HEK293 (cell line): ENCODE results near the gene TMEM185A.

ENCODE experiments used
- CTCF ChIA-PET: fragments of 350-600 bp; formaldehyde crosslinking; extraction: SDS; loops from one replicate; lab custom pipeline; 2021; ENCODE audit warnings: antibody characterized with exemption; lab: Yijun Ruan, JAX
- POLR2A ChIA-PET: fragments of 300-600 bp; formaldehyde crosslinking; extraction: SDS; loops from one replicate; lab custom pipeline; 2020; ENCODE audit warnings: antibody characterized with exemption, inconsistent platforms; lab: Yijun Ruan, JAX
- H3K27ac ChIP-seq: fragments of 200-500 bp; sonication (Bioruptor generic); 2 replicates; pipeline ENCODE4 v1.5.1; 2014; ENCODE audit warnings: low read depth, low read length, control low read depth, inconsistent platforms; ENCODE audit errors: extremely low read depth
- H3K36me3 ChIP-seq, 2 experiments: fragments of 200-500 bp in 1 of 2; sonication (Bioruptor generic) in 1 of 2; 1 replicate in 1 of 2; 2 replicates in 1 of 2; pipeline ENCODE4 v1.5.1; 2014 to 2017; ENCODE audit warnings: inconsistent platforms in 2 of 2, low read length in 2 of 2; ENCODE audit not compliant: control insufficient read depth in 2 of 2, insufficient read depth in 1 of 2
- H3K4me1 ChIP-seq: fragments of 200-500 bp; sonication (Bioruptor generic); 2 replicates; pipeline ENCODE4 v1.5.1; 2014; ENCODE audit warnings: mild to moderate bottlenecking, low read length, inconsistent platforms; ENCODE audit not compliant: control insufficient read depth, insufficient read depth
- H3K4me3 ChIP-seq: 2 replicates; pipeline ENCODE4 v1.5.1; 2011; ENCODE audit warnings: low read depth, mild to moderate bottlenecking, control low read depth, low read length, moderate library complexity
- H3K9me3 ChIP-seq: fragments of 200-500 bp; sonication (Bioruptor generic); 2 replicates; pipeline ENCODE4 v1.5.1; 2014; ENCODE audit warnings: low read depth, low read length, inconsistent platforms; ENCODE audit not compliant: control insufficient read depth, insufficient read depth
- GLI4 ChIP-seq: fragments of 450-650 bp; formaldehyde crosslinking; IDR thresholded peaks from 2 replicates; pipeline ENCODE4 v1.5.1; 2016; ENCODE audit warnings: missing biosample characterization, missing genetic modification characterization
- GLIS2 ChIP-seq: fragments of 450-650 bp; formaldehyde crosslinking; IDR thresholded peaks from 2 replicates; pipeline ENCODE4 v1.5.1; 2016; ENCODE audit warnings: missing biosample characterization, missing genetic modification characterization
- HOXA7 ChIP-seq: sonication (generic); formaldehyde crosslinking; IDR thresholded peaks from 2 replicates; pipeline ENCODE4 v1.8.1; 2022; ENCODE audit warnings: missing genetic modification reagents, borderline replicate concordance
- KLF16 ChIP-seq: fragments of 450-650 bp; formaldehyde crosslinking; IDR thresholded peaks from 2 replicates; pipeline ENCODE4 v1.5.1; 2017; ENCODE audit warnings: missing biosample characterization, missing genetic modification characterization
- PRDM2 ChIP-seq: fragments of 450-650 bp; formaldehyde crosslinking; IDR thresholded peaks from 2 replicates; pipeline ENCODE4 v1.5.1; 2016; ENCODE audit warnings: missing biosample characterization, missing genetic modification characterization, borderline replicate concordance
- SCRT2 ChIP-seq: fragments of 450-650 bp; formaldehyde crosslinking; IDR thresholded peaks from 2 replicates; pipeline ENCODE4 v1.5.1; 2016; ENCODE audit warnings: missing biosample characterization, missing genetic modification characterization
- SETDB1 ChIP-seq: IDR thresholded peaks from one replicate; pipeline ENCODE4 v1.6.1; 2017; ENCODE audit warnings: mild to moderate bottlenecking, low read length, moderate library complexity, mixed read lengths; ENCODE audit not compliant: insufficient read length
- ZEB2 ChIP-seq: fragments of 450-650 bp; formaldehyde crosslinking; IDR thresholded peaks from 2 replicates; pipeline ENCODE4 v1.5.1; 2016; ENCODE audit warnings: missing biosample characterization, missing genetic modification characterization
- ZNF121 ChIP-seq: fragments of 450-650 bp; formaldehyde crosslinking; IDR thresholded peaks from 2 replicates; pipeline ENCODE4 v1.5.1; 2016; ENCODE audit warnings: missing biosample characterization, missing genetic modification characterization
- ZNF140 ChIP-seq: fragments of 450-650 bp; formaldehyde crosslinking; IDR thresholded peaks from 2 replicates; pipeline ENCODE4 v1.5.1; 2016; ENCODE audit warnings: missing biosample characterization, missing genetic modification characterization
- ZNF146 ChIP-seq: fragments of 450-650 bp; formaldehyde crosslinking; IDR thresholded peaks from 2 replicates; pipeline ENCODE4 v1.5.1; 2016; ENCODE audit warnings: missing biosample characterization, missing genetic modification characterization
- ZNF19 ChIP-seq: fragments of 450-650 bp; formaldehyde crosslinking; IDR thresholded peaks from 2 replicates; pipeline ENCODE4; 2016; ENCODE audit warnings: missing biosample characterization, missing genetic modification characterization, low read depth
- ZNF324 ChIP-seq: fragments of 450-650 bp; formaldehyde crosslinking; IDR thresholded peaks from 2 replicates; pipeline ENCODE4 v1.5.1; 2016; ENCODE audit warnings: missing biosample characterization, missing genetic modification characterization
- ZNF549 ChIP-seq: fragments of 450-650 bp; IDR thresholded peaks from 2 replicates; pipeline ENCODE4 v1.5.1; 2018; ENCODE audit warnings: missing biosample characterization, missing genetic modification characterization, mild to moderate bottlenecking, inconsistent platforms, moderate library complexity
- ZNF561 ChIP-seq: fragments of 450-650 bp; IDR thresholded peaks from 2 replicates; pipeline ENCODE4 v1.5.1; 2018; ENCODE audit warnings: missing biosample characterization, missing genetic modification characterization, borderline replicate concordance
- ZNF610 ChIP-seq: fragments of 450-650 bp; formaldehyde crosslinking; IDR thresholded peaks from 2 replicates; pipeline ENCODE4 v1.5.1; 2016; ENCODE audit warnings: missing biosample characterization, missing genetic modification characterization, borderline replicate concordance
- ZNF629 ChIP-seq: fragments of 450-650 bp; formaldehyde crosslinking; IDR thresholded peaks from 2 replicates; pipeline ENCODE4 v1.5.1; 2017; ENCODE audit warnings: missing biosample characterization, missing genetic modification characterization
- ZXDB ChIP-seq: fragments of 450-650 bp; formaldehyde crosslinking; IDR thresholded peaks from 2 replicates; pipeline ENCODE4 v1.5.1; 2016; ENCODE audit warnings: missing biosample characterization, missing genetic modification characterization
- TF ChIP-seq, protein P1 (sequence below): fragments of 450-650 bp; formaldehyde crosslinking; IDR thresholded peaks from 2 replicates; pipeline ENCODE4 v1.5.1; 2017; ENCODE audit warnings: missing biosample characterization, missing genetic modification characterization
- TF ChIP-seq, protein P2 (sequence below): fragments of 450-650 bp; formaldehyde crosslinking; IDR thresholded peaks from 2 replicates; pipeline ENCODE4; 2016; ENCODE audit warnings: missing biosample characterization, missing genetic modification characterization
- TF ChIP-seq, protein P3 (sequence below): fragments of 450-650 bp; formaldehyde crosslinking; IDR thresholded peaks from 2 replicates; pipeline ENCODE4 v1.5.1; 2016; ENCODE audit warnings: missing biosample characterization, missing genetic modification characterization

Gene TMEM185A

DNA sequence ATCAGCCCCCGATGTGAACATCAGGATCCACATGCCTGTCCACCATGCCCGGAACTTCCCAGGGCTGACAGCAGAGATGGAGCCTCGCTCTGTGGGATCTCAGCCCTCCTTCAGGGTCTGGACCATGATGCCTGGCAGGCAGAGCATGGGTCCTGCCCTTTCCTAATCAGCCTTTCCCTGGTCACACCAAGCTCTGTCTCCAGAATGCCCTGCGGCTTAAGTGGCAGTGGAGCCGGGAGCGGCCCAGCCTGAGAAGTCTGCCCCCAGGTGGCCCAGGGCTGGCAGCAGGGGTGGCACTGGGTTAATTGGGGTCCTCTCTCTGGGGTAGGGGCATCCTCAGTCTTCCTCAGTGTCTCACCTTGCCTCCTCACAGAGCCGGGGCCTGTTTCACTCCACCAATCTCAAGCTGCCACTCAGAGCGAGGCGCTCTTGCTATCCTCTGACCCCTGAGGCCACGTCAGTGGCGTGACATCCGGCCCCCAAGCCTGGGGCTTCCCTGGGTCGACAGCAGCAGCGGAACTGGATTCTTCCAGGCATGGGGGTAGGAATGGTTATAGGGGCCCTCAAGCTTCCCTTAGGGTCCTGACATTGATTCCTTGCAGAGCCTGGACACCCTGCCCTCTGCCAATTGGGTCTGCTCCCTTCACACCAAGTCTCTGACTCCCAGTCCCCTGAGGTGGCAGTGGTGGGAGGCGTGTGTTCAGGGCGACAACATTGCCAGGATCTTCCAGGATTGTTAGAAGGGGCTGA lies 20.8 kb upstream of the TMEM185A start:
- H3K27ac ChIP-seq, result no peak overlapping the region
- ChIA-PET POLR2A (no interaction called here), CTCF (no interaction called here)
- H3K36me3 ChIP-seq, result no peaks in the 10 kb centered on the region
- TF ChIP-seq ZNF629 (tag by site-specific recombination), result no peak
- TF ChIP-seq ZNF610 (tag by site-specific recombination), result no peak
- TF ChIP-seq ZNF121 (tag by site-specific recombination), result no peak
- TF ChIP-seq ZNF324 (tag by site-specific recombination), result no peak
- TF ChIP-seq ZXDB (tag by site-specific recombination), result no peak
- no peak for TF ChIP-seq ZEB2 (tag by site-specific recombination)
- no peak for TF ChIP-seq PRDM2 (tag by site-specific recombination)
- TF ChIP-seq GLIS2 (tag by site-specific recombination), result no peak
- TF ChIP-seq SETDB1, result no peak
- no peak for TF ChIP-seq ZNF146 (tag by site-specific recombination)
- no peaks in the 10 kb centered on the region for H3K9me3 ChIP-seq
- H3K4me1 ChIP-seq, result no peaks in the 10 kb centered on the region
- no peak overlapping the region for H3K4me3 ChIP-seq

GRCh38 chrX:149650162-149650561 lies 18.6 kb upstream of the TMEM185A start:
- Histone ChIP-seq H3K36me3 (no peaks in the 10 kb centered on the region), H3K4me1 (no peaks in the 10 kb centered on the region), H3K9me3 (no peaks in the 10 kb centered on the region), H3K4me3 (no peak overlapping the region), H3K27ac (no peak overlapping the region)
- ChIA-PET CTCF (interaction anchor here (0.7 kb wide), 1 partner anchor 137 kb away, joined by 3 read pairs; no protein-coding TSS in a partner anchor), POLR2A (no interaction called here)
- TF ChIP-seq ZNF561 (tag by site-specific recombination) (no peak), ZNF140 (no peak), ZNF549 (tag by site-specific recombination) (no peak), HOXA7 (CRISPR knock-in tag) (no peak), GLI4 (tag by site-specific recombination) (no peak), ZNF19 (tag by site-specific recombination) (no peak), SCRT2 (tag by site-specific recombination) (no peak), KLF16 (no peak)
- TF ChIP-seq, protein P1, sequence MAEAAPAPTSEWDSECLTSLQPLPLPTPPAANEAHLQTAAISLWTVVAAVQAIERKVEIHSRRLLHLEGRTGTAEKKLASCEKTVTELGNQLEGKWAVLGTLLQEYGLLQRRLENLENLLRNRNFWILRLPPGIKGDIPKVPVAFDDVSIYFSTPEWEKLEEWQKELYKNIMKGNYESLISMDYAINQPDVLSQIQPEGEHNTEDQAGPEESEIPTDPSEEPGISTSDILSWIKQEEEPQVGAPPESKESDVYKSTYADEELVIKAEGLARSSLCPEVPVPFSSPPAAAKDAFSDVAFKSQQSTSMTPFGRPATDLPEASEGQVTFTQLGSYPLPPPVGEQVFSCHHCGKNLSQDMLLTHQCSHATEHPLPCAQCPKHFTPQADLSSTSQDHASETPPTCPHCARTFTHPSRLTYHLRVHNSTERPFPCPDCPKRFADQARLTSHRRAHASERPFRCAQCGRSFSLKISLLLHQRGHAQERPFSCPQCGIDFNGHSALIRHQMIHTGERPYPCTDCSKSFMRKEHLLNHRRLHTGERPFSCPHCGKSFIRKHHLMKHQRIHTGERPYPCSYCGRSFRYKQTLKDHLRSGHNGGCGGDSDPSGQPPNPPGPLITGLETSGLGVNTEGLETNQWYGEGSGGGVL (tag by site-specific recombination), result no peak
- TF ChIP-seq, protein P2, sequence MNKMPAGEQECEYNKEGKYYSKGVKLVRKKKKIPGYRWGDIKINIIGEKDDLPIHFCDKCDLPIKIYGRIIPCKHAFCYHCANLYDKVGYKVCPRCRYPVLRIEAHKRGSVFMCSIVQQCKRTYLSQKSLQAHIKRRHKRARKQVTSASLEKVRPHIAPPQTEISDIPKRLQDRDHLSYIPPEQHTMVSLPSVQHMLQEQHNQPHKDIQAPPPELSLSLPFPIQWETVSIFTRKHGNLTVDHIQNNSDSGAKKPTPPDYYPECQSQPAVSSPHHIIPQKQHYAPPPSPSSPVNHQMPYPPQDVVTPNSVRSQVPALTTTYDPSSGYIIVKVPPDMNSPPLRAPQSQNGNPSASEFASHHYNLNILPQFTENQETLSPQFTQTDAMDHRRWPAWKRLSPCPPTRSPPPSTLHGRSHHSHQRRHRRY (tag by site-specific recombination), result no peak
- TF ChIP-seq, protein P3, sequence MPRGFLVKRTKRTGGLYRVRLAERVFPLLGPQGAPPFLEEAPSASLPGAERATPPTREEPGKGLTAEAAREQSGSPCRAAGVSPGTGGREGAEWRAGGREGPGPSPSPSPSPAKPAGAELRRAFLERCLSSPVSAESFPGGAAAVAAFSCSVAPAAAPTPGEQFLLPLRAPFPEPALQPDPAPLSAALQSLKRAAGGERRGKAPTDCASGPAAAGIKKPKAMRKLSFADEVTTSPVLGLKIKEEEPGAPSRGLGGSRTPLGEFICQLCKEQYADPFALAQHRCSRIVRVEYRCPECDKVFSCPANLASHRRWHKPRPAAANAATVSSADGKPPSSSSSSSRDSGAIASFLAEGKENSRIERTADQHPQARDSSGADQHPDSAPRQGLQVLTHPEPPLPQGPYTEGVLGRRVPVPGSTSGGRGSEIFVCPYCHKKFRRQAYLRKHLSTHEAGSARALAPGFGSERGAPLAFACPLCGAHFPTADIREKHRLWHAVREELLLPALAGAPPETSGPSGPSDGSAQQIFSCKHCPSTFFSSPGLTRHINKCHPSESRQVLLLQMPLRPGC (tag by site-specific recombination), result no peak
